HEK293 (cell line): ENCODE measurements around the gene TPRA1.

Source experiments
- CTCF ChIA-PET: fragments of 350-600 bp; formaldehyde crosslinking; extraction: SDS; loops from one replicate; lab custom pipeline; 2021; ENCODE audit warnings: antibody characterized with exemption; lab: Yijun Ruan, JAX
- POLR2A ChIA-PET: fragments of 300-600 bp; formaldehyde crosslinking; extraction: SDS; loops from one replicate; lab custom pipeline; 2020; ENCODE audit warnings: antibody characterized with exemption, inconsistent platforms; lab: Yijun Ruan, JAX
- H3K27ac ChIP-seq: fragments of 200-500 bp; sonication (Bioruptor generic); 2 replicates; pipeline ENCODE4 v1.5.1; 2014; ENCODE audit warnings: low read depth, low read length, control low read depth, inconsistent platforms; ENCODE audit errors: extremely low read depth
- H3K36me3 ChIP-seq, 2 experiments: fragments of 200-500 bp in 1 of 2; sonication (Bioruptor generic) in 1 of 2; 1 replicate in 1 of 2; 2 replicates in 1 of 2; pipeline ENCODE4 v1.5.1; 2014 to 2017; ENCODE audit warnings: inconsistent platforms in 2 of 2, low read length in 2 of 2; ENCODE audit not compliant: control insufficient read depth in 2 of 2, insufficient read depth in 1 of 2
- H3K4me1 ChIP-seq: fragments of 200-500 bp; sonication (Bioruptor generic); 2 replicates; pipeline ENCODE4 v1.5.1; 2014; ENCODE audit warnings: mild to moderate bottlenecking, low read length, inconsistent platforms; ENCODE audit not compliant: control insufficient read depth, insufficient read depth
- H3K4me3 ChIP-seq: 2 replicates; pipeline ENCODE4 v1.5.1; 2011; ENCODE audit warnings: low read depth, mild to moderate bottlenecking, control low read depth, low read length, moderate library complexity
- H3K9me3 ChIP-seq: fragments of 200-500 bp; sonication (Bioruptor generic); 2 replicates; pipeline ENCODE4 v1.5.1; 2014; ENCODE audit warnings: low read depth, low read length, inconsistent platforms; ENCODE audit not compliant: control insufficient read depth, insufficient read depth
- AEBP2 ChIP-seq: fragments of 450-650 bp; formaldehyde crosslinking; IDR thresholded peaks from 2 replicates; pipeline ENCODE4 v1.5.1; 2016; ENCODE audit warnings: missing biosample characterization, missing genetic modification characterization, borderline replicate concordance
- ATF2 ChIP-seq: fragments of 450-650 bp; formaldehyde crosslinking; IDR thresholded peaks from 2 replicates; pipeline ENCODE4 v1.5.1; 2016; ENCODE audit warnings: missing biosample characterization, missing genetic modification characterization, low read depth
- CTCF ChIP-seq: fragments of 450-650 bp; formaldehyde crosslinking; IDR thresholded peaks from 2 replicates; pipeline ENCODE4 v1.5.1; 2016; ENCODE audit warnings: missing biosample characterization, missing genetic modification characterization
- KLF9 ChIP-seq: fragments of 450-650 bp; formaldehyde crosslinking; IDR thresholded peaks from 2 replicates; pipeline ENCODE4 v1.5.1; 2016; ENCODE audit warnings: missing biosample characterization, missing genetic modification characterization, low read depth
- MYNN ChIP-seq: fragments of 450-650 bp; formaldehyde crosslinking; IDR thresholded peaks from 2 replicates; pipeline ENCODE4 v1.5.1; 2016; ENCODE audit warnings: missing biosample characterization, missing genetic modification characterization, borderline replicate concordance
- PRDM10 ChIP-seq: fragments of 450-650 bp; formaldehyde crosslinking; IDR thresholded peaks from 2 replicates; pipeline ENCODE4 v1.5.1; 2016; ENCODE audit warnings: missing biosample characterization, missing genetic modification characterization
- SCRT2 ChIP-seq: fragments of 450-650 bp; formaldehyde crosslinking; IDR thresholded peaks from 2 replicates; pipeline ENCODE4 v1.5.1; 2016; ENCODE audit warnings: missing biosample characterization, missing genetic modification characterization
- YY1 ChIP-seq: fragments of 450-650 bp; formaldehyde crosslinking; IDR thresholded peaks from 2 replicates; pipeline ENCODE4 v1.5.1; 2018; ENCODE audit warnings: missing biosample characterization, missing genetic modification characterization
- ZBTB20 ChIP-seq: fragments of 450-650 bp; formaldehyde crosslinking; IDR thresholded peaks from 2 replicates; pipeline ENCODE4 v1.5.1; 2016; ENCODE audit warnings: missing biosample characterization, missing genetic modification characterization
- ZBTB21 ChIP-seq: fragments of 450-650 bp; formaldehyde crosslinking; IDR thresholded peaks from 2 replicates; pipeline ENCODE4 v1.5.1; 2017; ENCODE audit warnings: missing biosample characterization, missing genetic modification characterization
- ZNF140 ChIP-seq: fragments of 450-650 bp; formaldehyde crosslinking; IDR thresholded peaks from 2 replicates; pipeline ENCODE4 v1.5.1; 2016; ENCODE audit warnings: missing biosample characterization, missing genetic modification characterization
- ZNF155 ChIP-seq: fragments of 450-650 bp; formaldehyde crosslinking; IDR thresholded peaks from 2 replicates; pipeline ENCODE4 v1.5.1; 2016; ENCODE audit warnings: missing biosample characterization, missing genetic modification characterization
- ZNF223 ChIP-seq: fragments of 450-650 bp; formaldehyde crosslinking; IDR thresholded peaks from 2 replicates; pipeline ENCODE4 v1.5.1; 2016; ENCODE audit warnings: missing biosample characterization, missing genetic modification characterization
- ZNF280C ChIP-seq: fragments of 450-650 bp; formaldehyde crosslinking; IDR thresholded peaks from 2 replicates; pipeline ENCODE4 v1.5.1; 2016; ENCODE audit warnings: missing biosample characterization, missing genetic modification characterization
- ZNF292 ChIP-seq: fragments of 450-650 bp; formaldehyde crosslinking; IDR thresholded peaks from 2 replicates; pipeline ENCODE4 v1.5.1; 2016; ENCODE audit warnings: low read depth, missing biosample characterization, missing genetic modification characterization, borderline replicate concordance
- ZNF311 ChIP-seq: fragments of 450-650 bp; formaldehyde crosslinking; IDR thresholded peaks from 2 replicates; pipeline ENCODE4 v1.5.1; 2017; ENCODE audit warnings: missing biosample characterization, missing genetic modification characterization, borderline replicate concordance
- ZNF350 ChIP-seq: fragments of 450-650 bp; formaldehyde crosslinking; IDR thresholded peaks from 2 replicates; pipeline ENCODE4 v1.5.0; 2017; ENCODE audit warnings: missing biosample characterization, mild to moderate bottlenecking, missing genetic modification characterization
- ZNF423 ChIP-seq: fragments of 450-650 bp; formaldehyde crosslinking; IDR thresholded peaks from 2 replicates; pipeline ENCODE4 v1.5.1; 2016; ENCODE audit warnings: missing biosample characterization, missing genetic modification characterization
- ZNF626 ChIP-seq: fragments of 450-650 bp; sonication (Bioruptor Pico); formaldehyde crosslinking; IDR thresholded peaks from 2 replicates; pipeline ENCODE4 v1.5.1; 2018; ENCODE audit warnings: missing biosample characterization, missing genetic modification characterization, inconsistent platforms
- ZNF629 ChIP-seq: fragments of 450-650 bp; formaldehyde crosslinking; IDR thresholded peaks from 2 replicates; pipeline ENCODE4 v1.5.1; 2017; ENCODE audit warnings: missing biosample characterization, missing genetic modification characterization
- ZNF785 ChIP-seq: fragments of 450-650 bp; formaldehyde crosslinking; IDR thresholded peaks from 2 replicates; pipeline ENCODE4 v1.5.1; 2016; ENCODE audit warnings: missing biosample characterization, missing genetic modification characterization
- ZXDB ChIP-seq: fragments of 450-650 bp; formaldehyde crosslinking; IDR thresholded peaks from 2 replicates; pipeline ENCODE4 v1.5.1; 2016; ENCODE audit warnings: missing biosample characterization, missing genetic modification characterization

Gene TPRA1

GRCh38 chr3:127595303-127595702 lies 4.8 kb upstream of the TPRA1 start (continued):
- no peak for TF ChIP-seq ZBTB20
- TF ChIP-seq ZNF223 (tag by site-specific recombination) = no peak
- TF ChIP-seq CTCF (tag by site-specific recombination) = no peak
- TF ChIP-seq ZNF155 = no peak
- TF ChIP-seq, all 188 proteins: peak for 0

- H3K36me3 ChIP-seq = no peaks in the 10 kb centered on the region
- ChIA-PET POLR2A (no interaction called here), CTCF (no interaction called here)
- no peak for TF ChIP-seq PRDM10
- no peak for TF ChIP-seq YY1 (tag by site-specific recombination)
- no peak for TF ChIP-seq KLF9 (tag by site-specific recombination)
- TF ChIP-seq ATF2 = no peak
- no peak for TF ChIP-seq ZNF311
- no peak for TF ChIP-seq ZNF140 (tag by site-specific recombination)
- no peak for TF ChIP-seq ZXDB (tag by site-specific recombination)
- TF ChIP-seq MYNN (tag by site-specific recombination) = no peak
- TF ChIP-seq ZNF785 (tag by site-specific recombination) = no peak
- TF ChIP-seq ZNF350 (tag by site-specific recombination) = no peak
- no peak for TF ChIP-seq SCRT2 (tag by site-specific recombination)
- no peak for TF ChIP-seq ZNF626 (tag by site-specific recombination)
- TF ChIP-seq ZNF423 (tag by site-specific recombination) = no peak
- TF ChIP-seq ZBTB21 (tag by site-specific recombination) = no peak
- TF ChIP-seq AEBP2 (tag by site-specific recombination) = no peak
- TF ChIP-seq ZNF280C (tag by site-specific recombination) = no peak
- TF ChIP-seq ZNF292 (tag by site-specific recombination) = no peak
- TF ChIP-seq ZNF629 (tag by site-specific recombination) = no peak
- TF ChIP-seq, all 188 proteins: peak for 0
- no peaks in the 10 kb centered on the region for H3K9me3 ChIP-seq
- H3K27ac ChIP-seq = no peak overlapping the region
- 0 out of 2 replicates have a peak, but pooled peaks cover 5% of the 10 kb centered on the region for H3K4me1 ChIP-seq
- H3K4me3 ChIP-seq = no peak overlapping the region
Measured at GRCh38 chr3:127593178-127593577, 2.6 kb upstream of the TPRA1 start.
